Epithelial cell of esophagus (primary cell): Measurements from ENCODE around the gene RNF44.

Experiments used
- DNase-seq: peaks from one replicate; pipeline ENCODE4 v3.0.0; 2010; ENCODE audit warnings: low read depth
- H3K4me3 ChIP-seq: 2 replicates; pipeline ENCODE4 v1.5.1; 2011; ENCODE audit warnings: mild to moderate bottlenecking, low read length, control low read depth
- CTCF ChIP-seq: IDR thresholded peaks from 2 replicates; pipeline ENCODE4 v1.5.1; 2011; ENCODE audit warnings: low read depth, mild to moderate bottlenecking, low read length, control low read depth, inconsistent platforms; ENCODE audit not compliant: insufficient read depth; ENCODE audit errors: missing control alignments

Gene RNF44

GRCh38 chr5:176565760-176566288 lies 28.6 kb upstream of the RNF44 start:
- no peak for DNase-seq
- no peak for TF ChIP-seq CTCF
- H3K4me3 ChIP-seq = no peak overlapping the region

GRCh38 chr5:176564002-176564401 lies 26.8 kb upstream of the RNF44 start:
- DNase-seq = peak; percentile 79
- TF ChIP-seq CTCF = no peak
- H3K4me3 ChIP-seq = no peak overlapping the region

- TF ChIP-seq CTCF = no peak
- no peak overlapping the region for H3K4me3 ChIP-seq
- no peak for DNase-seq
Observed at GRCh38 chr5:176562189-176562588, 25.0 kb upstream of the RNF44 start.

- no peak for TF ChIP-seq CTCF
- H3K4me3 ChIP-seq = no peak overlapping the region
- peak; percentile 31 for DNase-seq
Observed at GRCh38 chr5:176561259-176561658, 24.1 kb upstream of the RNF44 start.

- no peak for TF ChIP-seq CTCF
- no peak overlapping the region for H3K4me3 ChIP-seq
- DNase-seq = no peak
Observed at GRCh38 chr5:176560364-176560763, 23.2 kb upstream of the RNF44 start.

GRCh38 chr5:176559683-176560082 lies 22.5 kb upstream of the RNF44 start:
- TF ChIP-seq CTCF = peak; percentile 26
- DNase-seq = peak; percentile 29
- no peak overlapping the region for H3K4me3 ChIP-seq

GRCh38 chr5:176557846-176558245 lies 20.6 kb upstream of the RNF44 start:
- TF ChIP-seq CTCF = no peak
- no peak for DNase-seq

More at GRCh38 chr5:176557846-176558245, 20.6 kb upstream of the RNF44 start:
- H3K4me3 ChIP-seq = no peak overlapping the region
